ENCODE data around the gene SLC2A3. TPM values are rescaled to one million over a fixed set of nuclear protein-coding genes. Genes with fewer than 3 reads are reported as not detected.
"Not testable (repeated sequence)": the region's sequence is repeated elsewhere in the genome, so short reads cannot be mapped to it uniquely, and the experiment has no call there.

The SLC2A3 gene
- total RNA-seq, 2 donors from 2014 or later = 4.1 to 21.2 TPM

- Histone ChIP-seq H3K4me1 (replicated peaks) (no peaks in the 10 kb centered on the region), H3K9me3 (no peaks in the 10 kb centered on the region), H3K36me3 (no peaks in the 10 kb centered on the region), H3K27ac (no peak overlapping the region), H3K27me3 (replicated peaks; ENCODE audit: insufficient read depth) (no peaks in the 10 kb centered on the region), H3K4me3 (no peak overlapping the region)
- no peak for TF ChIP-seq POLR2A (IDR thresholded peaks at IDR 0.05)
- TF ChIP-seq POLR2AphosphoS5 (IDR thresholded peaks at IDR 0.05) = peak; percentile 41
- no peak for TF ChIP-seq CTCF (IDR thresholded peaks at IDR 0.05)
- WGBS = 47% methylated on average over 8 of the region's 8 CpGs
- intact Hi-C loops (cut with DNase I) = no loop called here
- DNase-seq (ENCODE audit: low spot score) = no peak
These were observed 6.7 kb downstream of the SLC2A3 start for GRCh38 chr12:7929083-7929792.

- TF ChIP-seq CTCF (IDR thresholded peaks at IDR 0.05) (no peak), POLR2A (IDR thresholded peaks at IDR 0.05) (no peak), POLR2AphosphoS5 (IDR thresholded peaks at IDR 0.05) (no peak)
- 93% methylated on average over 4 of the region's 4 CpGs for WGBS
- no peaks in the 10 kb centered on the region for H3K27me3 ChIP-seq (replicated peaks; ENCODE audit: insufficient read depth)
- H3K27ac ChIP-seq = no peak overlapping the region
- intact Hi-C loops (cut with DNase I) = no loop called here
- no peak for DNase-seq (ENCODE audit: low spot score)
- H3K9me3 ChIP-seq = no peaks in the 10 kb centered on the region
- no peaks in the 10 kb centered on the region for H3K36me3 ChIP-seq
- no peak overlapping the region for H3K4me3 ChIP-seq
- H3K4me1 ChIP-seq (replicated peaks) = no peaks in the 10 kb centered on the region
These were observed 8.5 kb downstream of the SLC2A3 start for GRCh38 chr12:7927470-7927869.

GRCh38 chr12:7926068-7926666, 9.8 kb downstream of the SLC2A3 start:
- intact Hi-C loops (cut with DNase I); DNase-seq (ENCODE audit: low spot score); H3K4me3 ChIP-seq; H3K9me3 ChIP-seq; H3K4me1 ChIP-seq (replicated peaks); H3K36me3 ChIP-seq; H3K27ac ChIP-seq; H3K27me3 ChIP-seq (replicated peaks; ENCODE audit: insufficient read depth): not testable (repeated sequence)
- WGBS = 95% methylated on average over 5 of the region's 5 CpGs

- TF ChIP-seq POLR2AphosphoS5 (IDR thresholded peaks at IDR 0.05) (no peak), POLR2A (IDR thresholded peaks at IDR 0.05) (no peak), CTCF (IDR thresholded peaks at IDR 0.05) (no peak)
- intact Hi-C loops (cut with DNase I) = no loop called here
- H3K4me3 ChIP-seq = no peak overlapping the region
- no peaks in the 10 kb centered on the region for H3K4me1 ChIP-seq (replicated peaks)
- WGBS = 95% methylated on average over 15 of the region's 15 CpGs
- no peaks in the 10 kb centered on the region for H3K36me3 ChIP-seq
- no peaks in the 10 kb centered on the region for H3K27me3 ChIP-seq (replicated peaks; ENCODE audit: insufficient read depth)
- no peaks in the 10 kb centered on the region for H3K9me3 ChIP-seq
- no peak for DNase-seq (ENCODE audit: low spot score)
- no peak overlapping the region for H3K27ac ChIP-seq
These were observed 12.4 kb downstream of the SLC2A3 start for GRCh38 chr12:7923241-7924236.

- WGBS = 84% methylated on average over 12 of the region's 12 CpGs
- H3K27ac ChIP-seq; H3K9me3 ChIP-seq; intact Hi-C loops (cut with DNase I); H3K36me3 ChIP-seq; H3K4me1 ChIP-seq (replicated peaks); DNase-seq (ENCODE audit: low spot score); H3K4me3 ChIP-seq; H3K27me3 ChIP-seq (replicated peaks; ENCODE audit: insufficient read depth): not testable (repeated sequence)
These were observed 14.8 kb downstream of the SLC2A3 start for GRCh38 chr12:7921181-7921580.

GRCh38 chr12:7918268-7918590, 17.8 kb downstream of the SLC2A3 start:
- H3K36me3 ChIP-seq; DNase-seq (ENCODE audit: low spot score); H3K9me3 ChIP-seq; H3K27ac ChIP-seq; H3K4me3 ChIP-seq; intact Hi-C loops (cut with DNase I); H3K27me3 ChIP-seq (replicated peaks; ENCODE audit: insufficient read depth); H3K4me1 ChIP-seq (replicated peaks): not testable (repeated sequence)
- 86% methylated on average over 7 of the region's 7 CpGs for WGBS
